AG09319 (cell line): ENCODE results near the gene ARHGAP20.
"Not testable (repeated sequence)": the region's sequence is repeated elsewhere in the genome, so short reads cannot be mapped to it uniquely, and the experiment has no call there.

Experiments
- DNase-seq: peaks from one replicate; pipeline ENCODE4 v3.0.0-alpha.2; 2010; ENCODE audit warnings: low read depth; ENCODE audit errors: extremely low read depth
- TF ChIP-seq, protein P1 (sequence below): IDR thresholded peaks from 2 replicates; pipeline ENCODE4 v1.5.1; 2011; ENCODE audit warnings: low read depth, mild to moderate bottlenecking, inconsistent platforms, low read length, moderate library complexity

Gene ARHGAP20

DNA sequence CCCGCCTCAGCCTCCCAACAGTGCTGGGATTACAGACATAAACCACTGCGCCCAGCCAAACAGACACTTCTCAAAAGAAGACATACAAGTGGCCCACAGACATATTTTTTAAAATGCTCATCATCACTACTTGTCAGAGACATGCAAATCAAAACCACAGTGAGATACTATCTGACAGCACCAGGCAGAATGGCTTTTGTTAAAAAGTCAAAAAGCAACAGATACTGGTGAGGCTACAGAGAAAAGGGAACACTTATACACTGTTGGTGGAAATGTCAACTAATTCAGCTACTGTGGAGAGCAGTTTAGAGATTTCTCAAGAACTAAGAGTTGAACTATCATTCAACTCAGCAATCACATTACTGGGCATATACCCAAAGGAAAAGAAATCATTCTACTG lies 67.0 kb downstream of the ARHGAP20 start:
- DNase-seq = no peak

DNA sequence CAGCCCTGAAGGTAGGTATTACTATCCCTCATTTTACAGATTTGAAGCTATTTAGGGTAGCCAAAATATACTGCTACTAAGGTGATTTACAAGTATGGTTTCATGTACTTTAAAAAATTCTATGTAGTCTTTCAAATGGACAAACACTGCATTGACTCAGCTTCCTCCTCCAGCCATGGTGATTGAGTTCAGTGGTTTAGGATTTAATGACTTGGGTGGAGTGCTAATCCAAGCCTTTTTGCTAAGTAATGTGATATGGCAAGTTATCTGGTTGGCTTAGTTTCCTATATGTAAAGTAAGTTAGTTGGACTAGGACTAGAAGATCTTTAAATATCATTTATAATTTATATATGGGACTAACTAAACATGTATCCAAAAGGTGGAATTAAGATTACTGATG lies 77.9 kb downstream of the ARHGAP20 start:
- TF ChIP-seq, protein P1, sequence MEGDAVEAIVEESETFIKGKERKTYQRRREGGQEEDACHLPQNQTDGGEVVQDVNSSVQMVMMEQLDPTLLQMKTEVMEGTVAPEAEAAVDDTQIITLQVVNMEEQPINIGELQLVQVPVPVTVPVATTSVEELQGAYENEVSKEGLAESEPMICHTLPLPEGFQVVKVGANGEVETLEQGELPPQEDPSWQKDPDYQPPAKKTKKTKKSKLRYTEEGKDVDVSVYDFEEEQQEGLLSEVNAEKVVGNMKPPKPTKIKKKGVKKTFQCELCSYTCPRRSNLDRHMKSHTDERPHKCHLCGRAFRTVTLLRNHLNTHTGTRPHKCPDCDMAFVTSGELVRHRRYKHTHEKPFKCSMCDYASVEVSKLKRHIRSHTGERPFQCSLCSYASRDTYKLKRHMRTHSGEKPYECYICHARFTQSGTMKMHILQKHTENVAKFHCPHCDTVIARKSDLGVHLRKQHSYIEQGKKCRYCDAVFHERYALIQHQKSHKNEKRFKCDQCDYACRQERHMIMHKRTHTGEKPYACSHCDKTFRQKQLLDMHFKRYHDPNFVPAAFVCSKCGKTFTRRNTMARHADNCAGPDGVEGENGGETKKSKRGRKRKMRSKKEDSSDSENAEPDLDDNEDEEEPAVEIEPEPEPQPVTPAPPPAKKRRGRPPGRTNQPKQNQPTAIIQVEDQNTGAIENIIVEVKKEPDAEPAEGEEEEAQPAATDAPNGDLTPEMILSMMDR = no peak
- DNase-seq = no peak

More for the DNA sequence above, 67.0 kb downstream of the ARHGAP20 start:
- TF ChIP-seq, protein P1 = no peak

DNA sequence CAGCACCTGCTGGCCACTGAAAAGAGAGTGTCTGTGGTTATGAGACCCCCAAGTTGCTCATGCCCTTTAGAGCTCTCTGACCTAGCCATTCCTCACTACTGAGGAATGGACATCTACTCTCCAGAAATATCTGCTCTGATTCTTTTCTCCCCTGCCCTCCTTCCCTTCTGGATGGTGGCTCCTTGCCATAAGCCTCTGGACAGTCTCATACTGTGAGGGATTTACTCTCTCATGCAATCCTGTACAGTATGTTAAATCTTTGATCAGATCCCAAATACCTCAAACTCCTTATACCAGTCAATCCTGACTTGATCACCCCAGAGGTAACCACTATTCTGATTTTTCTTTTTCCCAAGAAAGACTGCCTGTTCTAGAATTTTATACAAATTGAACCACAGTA lies 80.7 kb downstream of the ARHGAP20 start:
- TF ChIP-seq, protein P1 = no peak
- no peak for DNase-seq

DNA sequence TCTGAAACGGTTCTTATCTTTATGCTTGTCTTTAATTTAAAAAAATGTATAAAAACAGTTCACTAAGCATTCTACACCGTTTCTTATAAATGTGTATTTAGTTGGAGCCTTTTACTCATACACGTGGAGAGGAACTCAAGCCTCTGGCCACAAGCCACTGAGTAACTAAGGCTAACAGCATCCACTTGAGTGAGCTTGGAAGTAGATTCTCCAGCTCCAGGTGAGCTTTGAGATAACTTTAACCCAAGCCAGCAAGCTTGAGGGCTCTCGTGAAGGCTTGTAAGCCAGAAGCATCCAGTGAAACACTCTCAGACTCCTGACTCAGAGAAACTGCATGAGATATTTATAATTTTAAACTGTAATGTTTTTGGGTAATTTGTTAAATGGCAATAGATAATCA lies 82.6 kb downstream of the ARHGAP20 start:
- TF ChIP-seq, protein P1 = no peak
- DNase-seq = no peak

DNA sequence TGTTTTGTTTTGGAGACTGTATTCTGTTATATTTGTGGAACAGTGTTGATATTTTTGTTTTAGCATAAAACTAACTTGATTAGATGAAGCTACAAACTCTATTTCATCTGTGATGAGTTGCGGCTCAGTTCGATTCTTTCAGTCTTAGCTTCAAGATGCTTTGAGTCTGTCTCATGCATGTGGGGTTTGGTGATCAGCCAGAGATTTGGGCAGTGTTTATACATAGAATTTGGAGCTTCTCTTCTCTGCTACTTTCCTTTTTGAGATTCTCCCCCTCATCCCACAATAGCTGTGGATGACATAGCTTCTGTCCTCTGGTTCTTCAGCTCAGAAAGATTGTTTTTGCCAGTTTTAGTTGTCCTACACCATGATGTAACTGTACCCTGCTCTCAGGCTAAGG lies 90.4 kb downstream of the ARHGAP20 start:
- TF ChIP-seq, protein P1 = no peak
- no peak for DNase-seq

DNA sequence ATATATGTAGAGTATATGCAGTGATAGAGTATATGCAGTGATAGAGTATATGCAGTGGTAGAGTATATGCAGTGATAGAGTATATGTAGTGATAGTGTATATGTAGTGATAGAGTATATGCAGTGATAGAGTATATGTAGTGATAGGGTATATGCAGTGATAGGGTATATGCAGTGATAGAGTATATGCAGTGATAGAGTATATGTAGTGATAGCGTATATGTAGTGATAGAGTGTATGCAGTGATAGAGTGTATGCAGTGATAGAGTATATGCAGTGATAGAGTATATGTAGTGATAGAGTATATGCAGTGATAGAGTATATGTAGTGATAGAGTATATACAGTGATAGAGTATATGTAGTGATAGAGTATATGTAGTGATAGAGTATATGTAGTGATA lies 92.9 kb downstream of the ARHGAP20 start:
- not testable (repeated sequence) for DNase-seq

DNA sequence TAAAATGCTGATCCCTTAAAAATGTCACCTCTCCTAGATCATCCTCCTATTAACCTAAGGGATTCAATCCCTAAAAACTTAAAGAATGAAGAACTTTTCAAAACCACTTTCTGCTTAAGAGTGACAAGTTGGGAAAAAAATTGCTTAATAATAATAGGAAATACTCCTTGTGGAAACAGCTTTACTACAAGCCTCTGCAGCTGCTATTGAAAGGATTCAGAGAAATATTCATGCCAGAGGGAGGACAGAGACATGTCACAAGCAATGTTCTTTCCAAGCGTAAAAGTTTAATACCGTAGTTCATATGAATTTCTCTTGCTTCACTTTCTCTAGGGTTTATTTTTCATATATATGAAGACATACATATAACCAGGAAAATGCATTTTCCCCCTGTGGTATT lies 98.2 kb downstream of the ARHGAP20 start:
- TF ChIP-seq, protein P1 = no peak
- DNase-seq = no peak

DNA sequence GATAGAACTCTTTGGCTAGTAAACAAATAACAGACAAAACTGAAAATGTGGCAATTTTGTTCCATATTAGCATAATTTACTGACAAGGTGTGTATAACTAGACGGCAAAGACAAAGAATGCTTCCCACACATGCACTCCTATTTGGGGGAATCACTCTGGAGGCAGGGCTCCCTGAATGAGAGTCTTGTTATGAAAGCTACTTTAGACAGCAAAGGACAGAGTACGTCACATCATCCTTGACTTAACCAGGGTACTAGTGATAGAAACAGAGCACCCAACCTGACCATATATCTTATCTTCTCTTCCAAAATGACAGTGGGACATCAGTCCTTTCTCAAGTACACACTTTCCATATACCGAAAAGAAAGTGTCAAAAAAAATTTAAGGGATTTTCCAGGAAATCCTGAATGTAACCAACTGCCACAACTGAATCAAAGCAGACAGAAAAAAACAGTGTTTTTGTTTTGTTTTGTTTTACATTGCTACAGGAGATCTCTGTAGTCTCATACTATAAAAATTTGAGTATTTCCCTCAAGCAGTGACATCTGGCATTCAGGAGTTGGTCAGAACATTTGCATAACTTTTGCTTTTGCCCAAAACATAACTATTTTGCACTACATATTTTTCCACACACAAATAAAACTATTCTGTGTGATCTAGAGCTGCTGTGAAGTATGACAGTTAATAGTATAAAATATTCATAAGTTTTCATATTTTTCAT lies 98.9 kb downstream of the ARHGAP20 start:
- DNase-seq = no peak
- TF ChIP-seq, protein P1 = no peak
